ENCODE data around the gene ABLIM3. TPM values are rescaled to one million over a fixed set of nuclear protein-coding genes. Genes with fewer than 3 reads are reported as not detected.

The ABLIM3 gene
- total RNA-seq, 1 donor from 2014 or later, result not detected

GRCh38 chr5:149156435-149157083 is 15.3 kb downstream of the ABLIM3 start:
- H3K4me1 Mint-ChIP-seq, result no peaks in the 10 kb centered on the region
- H3K4me3 Mint-ChIP-seq, result no peak overlapping the region
- no peak overlapping the region for H3K27ac Mint-ChIP-seq
- DNase-seq, result no peak
- H3K27me3 Mint-ChIP-seq, result peaks cover 8% of the 10 kb centered on the region
- H3K36me3 Mint-ChIP-seq (ENCODE audit: low read depth), result no peaks in the 10 kb centered on the region
- intact Hi-C loops (cut with micrococcal nuclease), result no loop called here
- H3K9me3 Mint-ChIP-seq, result no peaks in the 10 kb centered on the region

DNA sequence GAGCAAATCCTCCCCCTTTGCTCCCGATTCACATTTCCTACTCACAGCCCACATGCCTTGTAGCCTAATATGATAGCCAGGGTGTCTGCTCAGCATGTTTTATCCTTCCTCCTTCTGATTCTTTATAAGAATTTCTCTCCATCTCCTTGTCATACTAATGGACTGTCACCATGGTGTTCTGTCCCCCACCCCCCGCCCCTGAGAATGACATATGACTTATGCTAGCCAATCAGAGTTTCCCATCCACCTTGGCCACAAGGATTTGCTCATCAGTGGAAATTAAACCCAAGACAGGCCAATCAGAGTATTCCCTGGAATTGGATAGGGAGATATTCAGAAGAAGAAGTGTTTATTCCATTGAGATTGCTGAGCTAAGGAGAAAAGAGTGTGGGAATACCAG is 16.0 kb downstream of the ABLIM3 start:
- no peak for DNase-seq
- H3K27me3 Mint-ChIP-seq, result peaks cover 8% of the 10 kb centered on the region
- H3K9me3 Mint-ChIP-seq, result no peaks in the 10 kb centered on the region
- H3K27ac Mint-ChIP-seq, result no peak overlapping the region
- H3K36me3 Mint-ChIP-seq (ENCODE audit: low read depth), result no peaks in the 10 kb centered on the region
- H3K4me1 Mint-ChIP-seq, result no peaks in the 10 kb centered on the region
- no peak overlapping the region for H3K4me3 Mint-ChIP-seq
- intact Hi-C loops (cut with micrococcal nuclease), result no loop called here

- Mint-ChIP-seq H3K27me3 (peaks cover 8% of the 10 kb centered on the region), H3K36me3 (ENCODE audit: low read depth) (no peaks in the 10 kb centered on the region), H3K9me3 (no peaks in the 10 kb centered on the region), H3K4me3 (no peak overlapping the region), H3K4me1 (no peaks in the 10 kb centered on the region), H3K27ac (no peak overlapping the region)
- intact Hi-C loops (cut with micrococcal nuclease), result no loop called here
- DNase-seq, result no peak
Observed at GRCh38 chr5:149160291-149160787, 19.0 kb downstream of the ABLIM3 start.

GRCh38 chr5:149161026-149161687 is 19.9 kb downstream of the ABLIM3 start:
- H3K4me1 Mint-ChIP-seq, result no peaks in the 10 kb centered on the region
- intact Hi-C loops (cut with micrococcal nuclease), result no loop called here

DNA sequence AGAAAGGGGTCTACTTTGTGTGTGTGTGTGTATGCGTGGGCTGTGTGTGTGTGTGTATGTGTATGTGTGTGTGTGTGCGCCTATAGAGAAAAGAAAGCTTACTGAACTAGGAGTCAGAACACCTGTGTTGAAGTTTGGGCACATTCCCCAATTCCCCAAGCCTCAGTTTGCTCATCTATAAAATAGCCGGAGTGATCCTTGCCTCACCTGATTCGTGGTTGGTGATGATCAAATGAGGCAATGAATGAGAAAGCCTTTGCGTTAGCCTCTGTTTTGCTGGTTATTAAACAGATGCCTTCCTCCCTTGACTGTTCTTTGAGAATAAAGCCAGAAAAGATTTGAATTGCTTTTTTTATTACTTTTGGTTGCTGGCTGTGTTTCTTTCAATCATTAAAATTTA is 20.6 kb downstream of the ABLIM3 start:
- Mint-ChIP-seq H3K4me1 (no peaks in the 10 kb centered on the region), H3K36me3 (ENCODE audit: low read depth) (no peaks in the 10 kb centered on the region), H3K27me3 (peaks cover 11% of the 10 kb centered on the region), H3K9me3 (no peaks in the 10 kb centered on the region), H3K27ac (no peak overlapping the region), H3K4me3 (no peak overlapping the region)
- intact Hi-C loops (cut with micrococcal nuclease), result no loop called here
- DNase-seq, result no peak

More at GRCh38 chr5:149161026-149161687, 19.9 kb downstream of the ABLIM3 start:
- Mint-ChIP-seq H3K36me3 (ENCODE audit: low read depth) (no peaks in the 10 kb centered on the region), H3K9me3 (no peaks in the 10 kb centered on the region), H3K27me3 (peaks cover 8% of the 10 kb centered on the region), H3K27ac (no peak overlapping the region), H3K4me3 (no peak overlapping the region)
- DNase-seq, result no peak

- Mint-ChIP-seq H3K4me1 (no peaks in the 10 kb centered on the region), H3K27me3 (peaks cover 11% of the 10 kb centered on the region), H3K4me3 (no peak overlapping the region), H3K9me3 (no peaks in the 10 kb centered on the region), H3K27ac (no peak overlapping the region), H3K36me3 (ENCODE audit: low read depth) (no peaks in the 10 kb centered on the region)
- intact Hi-C loops (cut with micrococcal nuclease), result no loop called here
- DNase-seq, result no peak
Observed at GRCh38 chr5:149162401-149163084, 21.2 kb downstream of the ABLIM3 start.

DNA sequence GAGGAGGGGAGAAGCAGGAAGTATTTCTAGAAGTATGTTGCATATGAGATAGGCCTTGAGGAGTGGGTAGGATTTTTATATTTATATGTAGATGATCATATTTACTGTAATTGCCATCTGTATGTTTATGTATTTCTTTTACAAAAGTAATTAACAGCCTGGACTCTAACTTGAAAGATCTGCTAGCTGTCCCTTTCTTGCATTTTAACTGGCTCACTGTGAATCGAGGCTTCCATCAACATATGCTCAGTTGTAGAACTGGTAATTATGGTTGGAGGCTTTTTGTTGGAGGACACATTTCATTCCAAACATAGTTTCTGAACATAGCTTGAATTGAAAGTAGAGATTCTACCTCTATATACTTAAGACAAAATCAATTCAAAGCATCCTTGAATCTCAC is 23.4 kb downstream of the ABLIM3 start:
- no peaks in the 10 kb centered on the region for H3K9me3 Mint-ChIP-seq
- no peak overlapping the region for H3K27ac Mint-ChIP-seq
- DNase-seq, result no peak
- no peak overlapping the region for H3K4me3 Mint-ChIP-seq
- no peaks in the 10 kb centered on the region for H3K36me3 Mint-ChIP-seq (ENCODE audit: low read depth)
- intact Hi-C loops (cut with micrococcal nuclease), result no loop called here
- H3K27me3 Mint-ChIP-seq, result peaks cover 16% of the 10 kb centered on the region
- no peaks in the 10 kb centered on the region for H3K4me1 Mint-ChIP-seq

DNA sequence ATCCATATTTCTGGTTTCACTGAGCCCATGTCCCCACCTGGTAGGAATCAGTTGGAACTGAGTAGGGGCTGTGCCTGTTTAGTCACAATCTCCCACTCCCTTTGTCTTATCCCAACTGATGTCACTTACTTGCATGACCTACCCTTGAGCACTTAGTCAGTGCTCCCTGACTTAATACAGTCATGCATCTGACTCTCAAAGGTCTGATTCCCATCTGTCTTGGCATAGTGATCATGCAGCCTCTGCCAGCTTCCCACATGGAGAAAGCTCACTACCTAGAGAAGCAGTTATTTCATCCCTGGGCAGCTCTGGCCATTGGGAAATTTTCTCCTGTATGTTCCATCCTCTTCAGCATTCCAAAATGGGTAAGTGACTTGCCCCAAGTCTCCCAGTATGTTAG is 24.8 kb downstream of the ABLIM3 start:
- no peaks in the 10 kb centered on the region for H3K9me3 Mint-ChIP-seq
- H3K27ac Mint-ChIP-seq, result no peak overlapping the region
- H3K36me3 Mint-ChIP-seq (ENCODE audit: low read depth), result no peaks in the 10 kb centered on the region
- intact Hi-C loops (cut with micrococcal nuclease), result no loop called here
- DNase-seq, result no peak
- peaks cover 23% of the 10 kb centered on the region for H3K27me3 Mint-ChIP-seq
- no peak overlapping the region for H3K4me3 Mint-ChIP-seq
- no peaks in the 10 kb centered on the region for H3K4me1 Mint-ChIP-seq

GRCh38 chr5:149166591-149167100 is 25.4 kb downstream of the ABLIM3 start:
- H3K4me1 Mint-ChIP-seq, result no peaks in the 10 kb centered on the region
- H3K27ac Mint-ChIP-seq, result no peak overlapping the region
- no peaks in the 10 kb centered on the region for H3K9me3 Mint-ChIP-seq
- intact Hi-C loops (cut with micrococcal nuclease), result no loop called here
- H3K36me3 Mint-ChIP-seq (ENCODE audit: low read depth), result no peaks in the 10 kb centered on the region
- no peak overlapping the region for H3K4me3 Mint-ChIP-seq
- H3K27me3 Mint-ChIP-seq, result peaks cover 24% of the 10 kb centered on the region
- DNase-seq, result no peak

DNA sequence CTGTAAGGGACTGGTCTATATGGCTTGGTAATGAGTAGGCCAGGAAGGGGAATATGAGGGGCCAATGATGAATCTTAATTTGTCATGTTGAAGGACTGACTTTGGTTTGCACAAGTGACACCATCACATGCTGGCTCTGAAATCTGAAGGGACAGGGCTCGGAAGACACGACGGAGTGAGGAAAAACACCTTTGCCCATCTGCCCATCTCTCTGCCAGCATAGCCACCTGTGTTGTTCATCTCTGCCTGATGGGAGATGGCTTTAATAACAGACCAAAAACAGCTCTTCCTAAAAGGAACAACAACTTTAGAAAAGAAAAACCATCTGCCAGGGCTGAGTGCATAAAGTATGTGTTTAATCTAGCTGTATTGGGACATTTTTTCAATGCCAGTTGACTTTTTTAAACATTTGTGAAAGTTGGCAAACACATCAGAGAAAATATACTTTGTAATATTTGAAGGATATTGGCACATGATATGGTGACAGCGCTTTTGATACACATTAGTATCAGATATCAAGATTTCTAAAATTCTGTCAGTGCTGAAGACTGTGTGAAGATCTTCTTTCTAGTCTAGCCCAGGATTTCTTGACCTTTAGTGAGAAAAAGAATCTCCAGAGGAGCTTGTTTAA is 27.1 kb downstream of the ABLIM3 start:
- intact Hi-C loops (cut with micrococcal nuclease), result no loop called here
- H3K4me3 Mint-ChIP-seq, result no peak overlapping the region
- no peaks in the 10 kb centered on the region for H3K36me3 Mint-ChIP-seq (ENCODE audit: low read depth)
- no peak for DNase-seq
- H3K9me3 Mint-ChIP-seq, result no peaks in the 10 kb centered on the region
- H3K27me3 Mint-ChIP-seq, result peaks cover 25% of the 10 kb centered on the region
- no peak overlapping the region for H3K27ac Mint-ChIP-seq
- no peaks in the 10 kb centered on the region for H3K4me1 Mint-ChIP-seq

DNA sequence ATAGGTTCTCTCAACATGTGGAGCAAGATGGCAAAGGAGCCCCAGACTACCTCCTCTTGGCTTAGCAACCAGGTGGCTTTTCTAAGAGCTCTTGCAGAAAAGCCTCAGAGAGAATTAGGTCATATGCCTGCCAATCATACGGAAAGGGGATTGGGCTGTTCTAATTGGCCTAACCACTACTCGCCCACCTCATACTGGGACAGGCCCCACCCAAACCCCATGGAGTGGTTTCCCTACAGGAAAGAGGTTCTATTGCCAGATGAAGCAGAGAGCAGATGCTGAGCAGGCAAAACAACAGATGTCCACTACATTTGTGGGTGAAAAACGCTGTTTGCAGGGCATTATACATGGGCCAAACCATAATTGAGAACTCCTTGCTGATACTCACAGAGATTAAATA is 29.0 kb downstream of the ABLIM3 start:
- peak; percentile 37 for DNase-seq
- Mint-ChIP-seq H3K27me3 (peaks cover 25% of the 10 kb centered on the region), H3K9me3 (no peaks in the 10 kb centered on the region), H3K4me1 (no peaks in the 10 kb centered on the region), H3K27ac (no peak overlapping the region), H3K36me3 (ENCODE audit: low read depth) (no peaks in the 10 kb centered on the region), H3K4me3 (no peak overlapping the region)
- intact Hi-C loops (cut with micrococcal nuclease), result no loop called here

DNA sequence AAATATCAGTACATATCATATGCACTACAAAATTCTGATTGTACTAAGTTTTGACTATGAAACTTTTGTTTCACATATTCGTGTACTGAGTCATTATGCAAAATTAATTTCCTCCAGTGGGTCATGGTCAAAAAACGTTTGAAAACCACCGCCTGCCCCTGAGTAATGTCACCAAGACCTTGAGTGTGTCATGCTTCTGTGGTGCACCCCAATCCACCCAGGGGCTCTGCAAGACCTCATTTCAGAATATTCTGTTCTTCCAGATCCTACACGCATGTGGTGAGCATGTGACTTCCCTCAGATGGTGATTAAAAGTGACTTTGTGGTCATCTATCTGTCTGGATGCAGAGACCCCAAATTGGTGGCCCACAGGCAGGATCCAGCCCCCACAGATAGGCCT is 31.0 kb downstream of the ABLIM3 start:
- Mint-ChIP-seq H3K27ac (no peak overlapping the region), H3K9me3 (no peaks in the 10 kb centered on the region), H3K4me1 (no peaks in the 10 kb centered on the region), H3K27me3 (peaks cover 23% of the 10 kb centered on the region), H3K4me3 (no peak overlapping the region), H3K36me3 (ENCODE audit: low read depth) (no peaks in the 10 kb centered on the region)
- no peak for DNase-seq
- intact Hi-C loops (cut with micrococcal nuclease), result no loop called here

GRCh38 chr5:149172709-149173505 is 31.6 kb downstream of the ABLIM3 start:
- intact Hi-C loops (cut with micrococcal nuclease), result no loop called here
- DNase-seq, result no peak
- Mint-ChIP-seq H3K4me3 (no peak overlapping the region), H3K9me3 (no peaks in the 10 kb centered on the region), H3K36me3 (ENCODE audit: low read depth) (no peaks in the 10 kb centered on the region), H3K4me1 (no peaks in the 10 kb centered on the region), H3K27ac (no peak overlapping the region), H3K27me3 (peaks cover 22% of the 10 kb centered on the region)

Data from activated CD4-positive, alpha-beta T cell treated with anti-CD3 and anti-CD28 coated beads, Interleukin-2, amount 10 ng/mL, durations not matched to agents 24 days and 14 days (primary cell).